Mammary epithelial cell (primary cell): ENCODE results near the gene MLC1.

Experiments
- EZH2 ChIP-seq: IDR thresholded peaks from 2 replicates; pipeline ENCODE4 v1.6.1; 2012; ENCODE audit warnings: low read length, inconsistent platforms, borderline replicate concordance
- TF ChIP-seq, protein P1 (sequence below), 2 donors: IDR thresholded peaks in 1 of 2; conservative IDR thresholded peaks in 1 of 2; 2 replicates each; pipeline ENCODE4 v1.5.1; 2011 to 2012; ENCODE audit warnings: inconsistent platforms in 2 of 2, low read length in 2 of 2, mild to moderate bottlenecking in 2 of 2, control low read depth in 1 of 2, low read depth in 1 of 2; ENCODE audit not compliant: insufficient read depth in 1 of 2; ENCODE audit errors: extremely low read depth in 1 of 2

DNA sequence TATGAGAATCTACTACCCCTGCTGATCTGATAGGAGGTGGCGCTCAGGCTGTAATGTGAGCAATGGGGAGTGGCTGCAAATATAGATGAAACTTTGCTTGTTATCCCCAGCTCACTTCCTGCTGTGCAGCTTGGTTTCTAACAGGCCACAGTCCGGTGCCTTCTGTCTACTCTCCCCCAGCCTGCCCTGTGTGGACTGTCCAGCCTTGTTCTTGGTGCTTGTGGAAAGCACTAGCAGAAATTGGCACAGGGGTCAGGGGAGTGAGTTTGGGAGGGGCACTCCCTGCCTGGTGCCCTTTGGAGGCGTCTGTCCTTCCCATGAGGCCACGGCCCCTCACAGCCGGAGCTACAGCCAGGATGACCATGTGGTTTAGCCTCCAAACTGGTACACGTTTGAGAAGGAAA, 18.9 kb upstream of the MLC1 start:
- TF ChIP-seq, protein P1, sequence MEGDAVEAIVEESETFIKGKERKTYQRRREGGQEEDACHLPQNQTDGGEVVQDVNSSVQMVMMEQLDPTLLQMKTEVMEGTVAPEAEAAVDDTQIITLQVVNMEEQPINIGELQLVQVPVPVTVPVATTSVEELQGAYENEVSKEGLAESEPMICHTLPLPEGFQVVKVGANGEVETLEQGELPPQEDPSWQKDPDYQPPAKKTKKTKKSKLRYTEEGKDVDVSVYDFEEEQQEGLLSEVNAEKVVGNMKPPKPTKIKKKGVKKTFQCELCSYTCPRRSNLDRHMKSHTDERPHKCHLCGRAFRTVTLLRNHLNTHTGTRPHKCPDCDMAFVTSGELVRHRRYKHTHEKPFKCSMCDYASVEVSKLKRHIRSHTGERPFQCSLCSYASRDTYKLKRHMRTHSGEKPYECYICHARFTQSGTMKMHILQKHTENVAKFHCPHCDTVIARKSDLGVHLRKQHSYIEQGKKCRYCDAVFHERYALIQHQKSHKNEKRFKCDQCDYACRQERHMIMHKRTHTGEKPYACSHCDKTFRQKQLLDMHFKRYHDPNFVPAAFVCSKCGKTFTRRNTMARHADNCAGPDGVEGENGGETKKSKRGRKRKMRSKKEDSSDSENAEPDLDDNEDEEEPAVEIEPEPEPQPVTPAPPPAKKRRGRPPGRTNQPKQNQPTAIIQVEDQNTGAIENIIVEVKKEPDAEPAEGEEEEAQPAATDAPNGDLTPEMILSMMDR (conservative IDR thresholded peaks at IDR 0.05 in 1 of 2, IDR thresholded peaks at IDR 0.05 in 1 of 2; ENCODE audit: extremely low read depth in 1 of 2, insufficient read depth in 1 of 2, low read depth in 1 of 2, low read length in 2 of 2), result no peak
- no peak for TF ChIP-seq EZH2
